Endodermal cell (in vitro differentiated cells): ENCODE data around the gene ZBTB20. TPM values are rescaled to one million over a fixed set of nuclear protein-coding genes. Genes with fewer than 3 reads are reported as not detected.

Source experiments
- DNase-seq: peaks from one replicate; pipeline ENCODE4 v3.0.0-alpha.2; 2017
- H3K27ac ChIP-seq: 2 replicates; pipeline ENCODE4 v1.5.1; 2013; ENCODE audit warnings: mild to moderate bottlenecking, low read depth, low read length, moderate library complexity
- H3K27me3 ChIP-seq: 2 replicates; pipeline ENCODE4 v1.6.1; 2013; ENCODE audit warnings: mild to moderate bottlenecking, low read length, moderate library complexity; ENCODE audit not compliant: insufficient read depth, control insufficient read depth, poor library complexity, severe bottlenecking
- H3K36me3 ChIP-seq: 2 replicates; pipeline ENCODE4 v1.7.0; 2013; ENCODE audit warnings: mild to moderate bottlenecking, low read length, moderate library complexity; ENCODE audit not compliant: control insufficient read depth, insufficient read depth
- H3K4me1 ChIP-seq: one replicate; pipeline ENCODE4 v1.7.0; 2013; ENCODE audit warnings: low read length; ENCODE audit not compliant: control insufficient read depth, insufficient read depth
- H3K4me3 ChIP-seq: 2 replicates; pipeline ENCODE4 v1.5.1; 2013; ENCODE audit warnings: mild to moderate bottlenecking, low read length, moderate library complexity
- H3K9ac ChIP-seq: 2 replicates; pipeline ENCODE4 v1.6.1; 2013; ENCODE audit warnings: mild to moderate bottlenecking, low read length, moderate library complexity; ENCODE audit not compliant: poor library complexity, severe bottlenecking; ENCODE audit errors: extremely low read depth
- H3K9me3 ChIP-seq: 2 replicates; pipeline ENCODE4 v1.6.1; 2013; ENCODE audit warnings: mild to moderate bottlenecking, low read length, moderate library complexity; ENCODE audit not compliant: control insufficient read depth
- H3K27ac Mint-ChIP-seq: 2 replicates; pipeline ENCODE4 v1.8.0; 2020; ENCODE audit warnings: mixed read lengths
- H3K27me3 Mint-ChIP-seq: 2 replicates; pipeline ENCODE4 v1.8.0; 2021; ENCODE audit warnings: mild to moderate bottlenecking, mixed read lengths; ENCODE audit not compliant: insufficient read depth
- H3K36me3 Mint-ChIP-seq: 2 replicates; pipeline ENCODE4 v1.8.0; 2020; ENCODE audit warnings: low read depth, mixed read lengths
- H3K4me1 Mint-ChIP-seq: 2 replicates; pipeline ENCODE4 v1.8.0; 2020; ENCODE audit warnings: mixed read lengths
- H3K4me3 Mint-ChIP-seq: 2 replicates; pipeline ENCODE4 v1.8.0; 2020; ENCODE audit warnings: mild to moderate bottlenecking, moderate library complexity, mixed read lengths
- H3K9me3 Mint-ChIP-seq: 2 replicates; pipeline ENCODE4 v1.8.0; 2020; ENCODE audit warnings: mild to moderate bottlenecking, mixed read lengths
- WGBS, 2 experiments: methylation state at CpG; one replicate each; pipeline versions ENCODE4 v1.1.5 to v1.1.7; 2013; ENCODE audit warnings: missing lambda C conversion rate in 2 of 2, mixed read lengths in 1 of 2; ENCODE audit not compliant: insufficient coverage in 1 of 2, insufficient read length in 1 of 2; 5-methylcytosine and 5-hydroxymethylcytosine counted together
- total RNA-seq, 2 donors: library from RNA; stranded (reverse); fragmentation: NEBNext Ultra II Directional in 1 of 2; extraction: Animal tissue kit (Norgen Biotek cat#: 25700) in 1 of 2; gene quantifications; 2 replicates in 1 of 2; 3 replicates in 1 of 2; pipeline ENCODE4 v1.2.1, GENCODE V29; 2021
- TF ChIP-seq, protein P1 (sequence below): fragments of 200-600 bp; sonication (generic); conservative IDR thresholded peaks from 2 replicates; pipeline ENCODE4 v1.5.0; 2021; ENCODE audit warnings: antibody characterized with exemption, mild to moderate bottlenecking

ZBTB20 gene
- total RNA-seq, 2 donors from 2014 or later, result 1.6 to 2.9 TPM

DNA sequence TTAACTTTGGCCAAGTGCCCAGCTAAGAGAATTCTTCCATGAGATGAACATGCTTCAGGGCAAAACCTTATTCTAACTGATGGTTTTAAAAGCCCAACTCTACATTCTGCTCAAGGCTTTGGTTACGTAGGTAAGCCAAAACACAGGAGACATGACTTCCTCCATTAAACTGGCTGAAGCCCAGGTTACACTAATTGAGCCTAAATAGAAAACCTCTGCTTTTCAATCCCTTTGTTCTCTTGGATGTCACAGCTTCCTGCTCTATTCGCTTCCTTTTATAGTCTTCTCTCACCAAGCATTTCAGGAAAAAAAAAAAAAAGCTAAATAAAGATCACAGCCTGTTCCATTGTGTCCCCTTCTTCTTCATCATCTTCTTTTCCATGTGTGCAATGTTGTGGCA, 432.9 kb downstream of the ZBTB20 start:
- H3K9me3 Mint-ChIP-seq, result no peaks in the 10 kb centered on the region
- Histone ChIP-seq H3K9me3 (no peaks in the 10 kb centered on the region), H3K36me3 (no peaks in the 10 kb centered on the region), H3K4me1 (no peaks in the 10 kb centered on the region), H3K27me3 (no peaks in the 10 kb centered on the region), H3K27ac (no peak overlapping the region), H3K9ac (no peak overlapping the region), H3K4me3 (no peak overlapping the region)
- H3K4me1 Mint-ChIP-seq, result peaks cover 4% of the 10 kb centered on the region
- H3K36me3 Mint-ChIP-seq, result no peaks in the 10 kb centered on the region
- TF ChIP-seq, protein P1, sequence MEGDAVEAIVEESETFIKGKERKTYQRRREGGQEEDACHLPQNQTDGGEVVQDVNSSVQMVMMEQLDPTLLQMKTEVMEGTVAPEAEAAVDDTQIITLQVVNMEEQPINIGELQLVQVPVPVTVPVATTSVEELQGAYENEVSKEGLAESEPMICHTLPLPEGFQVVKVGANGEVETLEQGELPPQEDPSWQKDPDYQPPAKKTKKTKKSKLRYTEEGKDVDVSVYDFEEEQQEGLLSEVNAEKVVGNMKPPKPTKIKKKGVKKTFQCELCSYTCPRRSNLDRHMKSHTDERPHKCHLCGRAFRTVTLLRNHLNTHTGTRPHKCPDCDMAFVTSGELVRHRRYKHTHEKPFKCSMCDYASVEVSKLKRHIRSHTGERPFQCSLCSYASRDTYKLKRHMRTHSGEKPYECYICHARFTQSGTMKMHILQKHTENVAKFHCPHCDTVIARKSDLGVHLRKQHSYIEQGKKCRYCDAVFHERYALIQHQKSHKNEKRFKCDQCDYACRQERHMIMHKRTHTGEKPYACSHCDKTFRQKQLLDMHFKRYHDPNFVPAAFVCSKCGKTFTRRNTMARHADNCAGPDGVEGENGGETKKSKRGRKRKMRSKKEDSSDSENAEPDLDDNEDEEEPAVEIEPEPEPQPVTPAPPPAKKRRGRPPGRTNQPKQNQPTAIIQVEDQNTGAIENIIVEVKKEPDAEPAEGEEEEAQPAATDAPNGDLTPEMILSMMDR, result no peak
- no peak overlapping the region for H3K27ac Mint-ChIP-seq
- no peak for DNase-seq
- H3K27me3 Mint-ChIP-seq, result no peaks in the 10 kb centered on the region
- no peak overlapping the region for H3K4me3 Mint-ChIP-seq
- WGBS, 2 experiments, result 89 to 92% methylated on average over 2 of the region's 2 CpGs

- H3K27me3 ChIP-seq, result no peaks in the 10 kb centered on the region
- DNase-seq, result no peak
- Mint-ChIP-seq H3K27me3 (no peaks in the 10 kb centered on the region), H3K4me1 (peaks cover 1% of the 10 kb centered on the region), H3K36me3 (no peaks in the 10 kb centered on the region), H3K27ac (no peak overlapping the region), H3K9me3 (no peaks in the 10 kb centered on the region), H3K4me3 (no peak overlapping the region)
- TF ChIP-seq, protein P1, result no peak
- H3K27ac ChIP-seq, result no peak overlapping the region
- H3K4me3 ChIP-seq, result no peak overlapping the region
- no peaks in the 10 kb centered on the region for H3K9me3 ChIP-seq
- WGBS, 2 experiments, result 92 to 100% methylated on average over 4 to 6 of the region's 9 CpGs
- H3K4me1 ChIP-seq, result no peaks in the 10 kb centered on the region
- no peaks in the 10 kb centered on the region for H3K36me3 ChIP-seq
- no peak overlapping the region for H3K9ac ChIP-seq
Observed at GRCh38 chr3:114712728-114713492, 434.2 kb downstream of the ZBTB20 start.

DNA sequence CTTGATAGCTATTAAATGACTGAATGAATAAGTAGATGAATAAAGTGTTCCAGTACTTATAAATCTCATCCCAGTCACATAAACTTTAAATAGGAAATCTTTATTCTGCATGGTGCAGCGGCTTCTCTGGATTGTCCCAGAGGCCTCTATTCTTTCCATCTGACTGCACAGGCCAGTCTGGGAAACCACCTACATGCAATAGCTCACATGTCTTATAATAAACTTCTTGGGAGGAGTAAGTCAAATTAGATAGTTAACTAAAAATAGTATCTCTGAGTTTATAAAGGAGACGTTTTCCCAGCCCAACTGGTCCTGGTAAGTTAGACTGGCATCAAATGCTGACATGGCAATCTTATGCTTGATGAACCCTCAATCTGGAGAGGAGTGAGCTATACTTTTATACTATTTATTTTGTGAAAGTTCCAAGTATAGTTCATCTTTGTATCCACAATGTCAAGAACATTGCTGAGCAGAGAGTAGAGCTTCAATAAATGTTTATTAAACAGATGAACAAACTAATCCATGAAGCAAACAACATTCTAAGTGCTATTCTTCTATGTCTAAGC, 435.7 kb downstream of the ZBTB20 start:
- Mint-ChIP-seq H3K4me3 (no peak overlapping the region), H3K4me1 (peaks cover 15% of the 10 kb centered on the region), H3K9me3 (no peaks in the 10 kb centered on the region), H3K27me3 (no peaks in the 10 kb centered on the region), H3K36me3 (no peaks in the 10 kb centered on the region), H3K27ac (no peak overlapping the region)
- no peak overlapping the region for H3K9ac ChIP-seq
- TF ChIP-seq, protein P1, result no peak
- H3K27ac ChIP-seq, result no peak overlapping the region
- H3K27me3 ChIP-seq, result no peaks in the 10 kb centered on the region
- no peaks in the 10 kb centered on the region for H3K9me3 ChIP-seq
- WGBS, 2 experiments, result 84 to 100% methylated on average over 1 to 2 of the region's 2 CpGs
- H3K4me1 ChIP-seq, result peaks cover 7% of the 10 kb centered on the region
- H3K4me3 ChIP-seq, result no peak overlapping the region
- DNase-seq, result no peak
- no peaks in the 10 kb centered on the region for H3K36me3 ChIP-seq
